HUES48 (cell line): ENCODE results near the gene UBXN1.

Experiments used
- H3K27ac ChIP-seq: one replicate; pipeline ENCODE4 v1.7.0; 2013; ENCODE audit warnings: low read depth, low read length, inconsistent platforms
- H3K27me3 ChIP-seq: 2 replicates; pipeline ENCODE4 v1.6.1; 2013; ENCODE audit warnings: mild to moderate bottlenecking, low read length; ENCODE audit not compliant: control insufficient read depth, insufficient read depth
- H3K36me3 ChIP-seq: 2 replicates; pipeline ENCODE4 v1.6.1; 2013; ENCODE audit warnings: low read length; ENCODE audit not compliant: control insufficient read depth, insufficient read depth
- H3K4me1 ChIP-seq: 2 replicates; pipeline ENCODE4 v1.6.1; 2013; ENCODE audit warnings: mild to moderate bottlenecking, low read length; ENCODE audit not compliant: control insufficient read depth, insufficient read depth
- H3K4me3 ChIP-seq: 2 replicates; pipeline ENCODE4 v1.5.1; 2013; ENCODE audit warnings: mild to moderate bottlenecking, low read depth, low read length
- H3K9ac ChIP-seq: 2 replicates; pipeline ENCODE4 v1.6.1; 2013; ENCODE audit warnings: mild to moderate bottlenecking, low read depth, low read length, moderate library complexity
- H3K9me3 ChIP-seq: 2 replicates; pipeline ENCODE4 v1.6.1; 2013; ENCODE audit warnings: low read length; ENCODE audit not compliant: control insufficient read depth, insufficient read depth

UBXN1 gene

GRCh38 chr11:62671236-62671607 lies 7.7 kb downstream of the UBXN1 start:
- H3K4me1 ChIP-seq: peaks cover 11% of the 10 kb centered on the region; the same call in 1 of the 2 replicates
- no peaks in the 10 kb centered on the region for H3K27me3 ChIP-seq
- H3K27ac ChIP-seq: peak overlapping the region; percentile 96
- H3K9me3 ChIP-seq: no peaks in the 10 kb centered on the region
- peak overlapping the region; percentile 87 for H3K4me3 ChIP-seq
- H3K36me3 ChIP-seq: peaks cover 36% of the 10 kb centered on the region
- peak overlapping the region; percentile 83 for H3K9ac ChIP-seq

GRCh38 chr11:62669420-62670161 lies 9.3 kb downstream of the UBXN1 start:
- H3K27ac ChIP-seq: peak overlapping the region; percentile 58
- no peak overlapping the region for H3K4me3 ChIP-seq
- peaks cover 33% of the 10 kb centered on the region for H3K36me3 ChIP-seq
- no peak overlapping the region for H3K9ac ChIP-seq
- no peaks in the 10 kb centered on the region for H3K27me3 ChIP-seq
- H3K4me1 ChIP-seq: peaks cover 12% of the 10 kb centered on the region; the same call in 1 of the 2 replicates
- H3K9me3 ChIP-seq: no peaks in the 10 kb centered on the region

- no peaks in the 10 kb centered on the region for H3K9me3 ChIP-seq
- H3K4me1 ChIP-seq: peaks cover 12% of the 10 kb centered on the region; the same call in 1 of the 2 replicates
- peaks cover 25% of the 10 kb centered on the region for H3K36me3 ChIP-seq
- H3K27ac ChIP-seq: peak overlapping the region; percentile 97
- H3K9ac ChIP-seq: no peak overlapping the region; the same call in 1 of the 2 replicates
- peak overlapping the region; percentile 73; the same call in 1 of the 2 replicates for H3K4me3 ChIP-seq
- H3K27me3 ChIP-seq: no peaks in the 10 kb centered on the region
Measured at GRCh38 chr11:62667460-62667859, 11.4 kb downstream of the UBXN1 start.

- Histone ChIP-seq H3K27ac (peak overlapping the region; percentile 97), H3K9me3 (no peaks in the 10 kb centered on the region), H3K4me3 (peak overlapping the region; percentile 73), H3K4me1 (peaks cover 12% of the 10 kb centered on the region; the same call in 1 of the 2 replicates), H3K27me3 (no peaks in the 10 kb centered on the region), H3K36me3 (peaks cover 30% of the 10 kb centered on the region), H3K9ac (peak overlapping the region; percentile 98)
Measured at GRCh38 chr11:62666259-62666926, 12.5 kb downstream of the UBXN1 start.

- Histone ChIP-seq H3K27me3 (no peaks in the 10 kb centered on the region), H3K9me3 (no peaks in the 10 kb centered on the region), H3K4me3 (peak overlapping the region; percentile 73), H3K9ac (peak overlapping the region; percentile 98), H3K36me3 (peaks cover 30% of the 10 kb centered on the region), H3K27ac (peak overlapping the region; percentile 97), H3K4me1 (peaks cover 12% of the 10 kb centered on the region; the same call in 1 of the 2 replicates)
Measured at GRCh38 chr11:62665599-62666258, 13.1 kb downstream of the UBXN1 start.

- H3K9me3 ChIP-seq: no peaks in the 10 kb centered on the region
- H3K27ac ChIP-seq: peak within 1 kb of the TSS; percentile 97
- H3K9ac ChIP-seq: peak within 1 kb of the TSS; percentile 98
- H3K4me1 ChIP-seq: peaks cover 12% of the 10 kb centered on the region; the same call in 1 of the 2 replicates
- H3K27me3 ChIP-seq: no peaks in the 10 kb centered on the region
- peak within 1 kb of the TSS; percentile 73 for H3K4me3 ChIP-seq
- H3K36me3 ChIP-seq: peaks cover 30% of the 10 kb centered on the region
Measured at GRCh38 chr11:62665075-62665598, 13.7 kb downstream of the UBXN1 start, which contains the start of the genes C11orf98 and CSKMT. Gene C11orf98, minus strand, starts transcription at chr11:62665210. Its CDS starts 41 bp downstream, at chr11:62665169. Gene CSKMT, plus strand, starts transcription at chr11:62665312. Its CDS starts 568 bp downstream, at chr11:62665880.

DNA sequence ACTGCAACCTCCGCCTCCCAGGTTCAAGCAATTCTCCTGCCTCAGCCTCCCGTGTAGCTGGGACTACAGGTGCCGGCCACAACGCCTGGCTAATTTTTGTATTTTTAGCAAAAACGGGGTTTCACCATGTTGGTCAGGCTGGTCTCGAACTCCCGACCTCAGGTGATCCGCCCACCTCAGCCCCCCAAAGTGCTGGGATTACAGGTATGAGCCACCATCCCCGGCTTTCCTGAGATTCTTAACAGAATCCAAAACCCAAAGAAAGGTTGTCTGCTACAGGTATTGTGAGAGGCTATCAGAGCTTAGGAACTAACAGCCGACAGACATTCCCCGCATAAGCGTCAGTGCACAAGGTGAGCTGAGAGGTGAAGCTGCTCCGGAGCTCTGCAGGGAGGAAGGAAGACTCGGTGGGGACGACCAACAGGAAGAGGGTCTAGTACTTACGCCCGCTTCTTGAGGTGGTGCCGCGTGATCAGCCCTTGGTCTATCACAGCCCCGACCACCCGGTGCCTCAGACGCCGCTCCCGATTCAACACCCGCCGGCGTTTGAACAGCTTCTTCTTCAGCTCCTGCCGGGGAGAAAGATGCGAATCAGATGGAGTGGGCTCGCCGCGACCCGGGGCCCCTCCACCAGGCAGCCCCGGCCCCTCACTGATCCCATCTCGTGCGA lies 14.3 kb downstream of the UBXN1 start:
- Histone ChIP-seq H3K27me3 (no peaks in the 10 kb centered on the region), H3K4me1 (peaks cover 12% of the 10 kb centered on the region; the same call in 1 of the 2 replicates), H3K4me3 (peak overlapping the region; percentile 73), H3K36me3 (peaks cover 30% of the 10 kb centered on the region), H3K9me3 (no peaks in the 10 kb centered on the region), H3K27ac (peak overlapping the region; percentile 97), H3K9ac (peak overlapping the region; percentile 89)

DNA sequence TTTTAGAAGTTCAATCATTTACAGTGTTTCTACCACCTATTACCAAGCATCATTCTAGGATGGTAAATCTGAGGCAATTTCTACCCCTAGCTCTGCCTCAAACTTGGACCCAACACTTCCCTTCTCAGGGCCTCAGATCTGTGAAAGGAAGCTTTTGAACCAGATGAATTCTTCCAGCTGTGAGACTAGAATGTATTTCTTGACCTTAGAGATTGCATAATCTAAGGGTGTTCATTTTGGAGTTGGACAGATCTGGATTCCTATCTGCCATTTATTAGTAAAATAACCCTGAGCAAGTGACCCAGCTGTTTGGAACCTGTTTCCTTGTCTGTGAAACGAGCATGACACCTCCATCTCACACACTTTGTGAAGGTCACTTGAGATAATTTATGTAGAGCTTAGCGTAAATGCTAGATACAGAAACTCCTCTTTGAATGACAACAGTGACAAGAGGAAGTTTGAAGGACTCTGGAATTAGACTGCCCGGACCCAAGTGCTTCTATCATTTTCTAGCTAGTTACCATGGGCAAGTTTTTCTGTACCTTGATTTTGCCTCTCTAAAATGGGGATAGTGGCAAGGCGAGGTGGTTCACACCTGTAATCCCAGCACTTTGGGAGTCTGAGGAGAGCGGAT lies 22.0 kb downstream of the UBXN1 start:
- no peaks in the 10 kb centered on the region for H3K9me3 ChIP-seq
- H3K9ac ChIP-seq: no peak overlapping the region
- H3K27me3 ChIP-seq: no peaks in the 10 kb centered on the region
- no peaks in the 10 kb centered on the region; the same call in none of the 2 replicates for H3K36me3 ChIP-seq
- H3K4me3 ChIP-seq: no peak overlapping the region
- H3K27ac ChIP-seq: no peak overlapping the region
- 0 out of 2 replicates have a peak, but pooled peaks cover 4% of the 10 kb centered on the region for H3K4me1 ChIP-seq

DNA sequence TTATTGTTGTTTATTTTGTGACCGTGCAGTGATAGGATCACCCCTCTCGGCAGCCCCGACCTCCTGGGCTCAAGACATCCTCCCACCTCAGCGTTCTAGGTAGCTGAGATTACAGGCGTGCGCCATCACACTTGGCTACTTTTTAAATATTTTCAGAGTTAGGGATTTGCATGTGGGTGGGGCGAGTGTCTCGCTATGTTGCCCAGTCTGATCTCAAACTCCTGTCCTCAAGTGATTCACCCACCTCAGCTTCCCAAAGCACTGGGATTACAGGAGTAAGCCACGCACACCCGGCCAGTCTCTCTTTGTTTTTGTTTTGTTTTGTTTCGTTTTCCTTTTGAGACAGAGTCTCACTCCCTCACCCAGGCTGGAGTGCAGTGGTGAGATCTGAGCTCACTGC lies 24.6 kb downstream of the UBXN1 start:
- Histone ChIP-seq H3K9ac (no peak overlapping the region), H3K4me1 (0 out of 2 replicates have a peak, but pooled peaks cover 4% of the 10 kb centered on the region), H3K27me3 (no peaks in the 10 kb centered on the region), H3K36me3 (peaks cover 6% of the 10 kb centered on the region), H3K4me3 (no peak overlapping the region), H3K27ac (no peak overlapping the region), H3K9me3 (no peaks in the 10 kb centered on the region)
